D721Med (cell line): ENCODE data around the gene IQGAP2.

Experiments used
- DNase-seq: peaks from one replicate; pipeline ENCODE4 v3.0.0; 2011; ENCODE audit warnings: low spot score; ENCODE audit not compliant: insufficient read length
- FAIRE-seq: peaks from 2 replicates; lab custom pipeline; 2011; peaks lifted over from hg19 to GRCh38; lab: Jason Lieb, UNC
- CTCF ChIP-seq: IDR thresholded peaks from 2 replicates; pipeline ENCODE4 v1.5.1; 2012; ENCODE audit warnings: mild to moderate bottlenecking, control low read depth; ENCODE audit not compliant: insufficient read depth; ENCODE audit errors: missing control alignments

IQGAP2 gene

GRCh38 chr5:76583163-76584047 lies 180.3 kb downstream of the IQGAP2 start:
- FAIRE-seq (no peak), DNase-seq (no peak)
- peak; percentile 54 for TF ChIP-seq CTCF

GRCh38 chr5:76585783-76586217 lies 182.7 kb downstream of the IQGAP2 start:
- no peak for TF ChIP-seq CTCF
- FAIRE-seq (no peak), DNase-seq (no peak)

- FAIRE-seq (no peak), DNase-seq (no peak)
- no peak for TF ChIP-seq CTCF
Observed at GRCh38 chr5:76586531-76586930, 183.4 kb downstream of the IQGAP2 start.

GRCh38 chr5:76590027-76590426 lies 186.9 kb downstream of the IQGAP2 start:
- DNase-seq (no peak), FAIRE-seq (no peak)
- TF ChIP-seq CTCF: no peak

GRCh38 chr5:76591366-76591765 lies 188.3 kb downstream of the IQGAP2 start:
- TF ChIP-seq CTCF: no peak
- DNase-seq (no peak), FAIRE-seq (no peak)

GRCh38 chr5:76592692-76593091 lies 189.6 kb downstream of the IQGAP2 start:
- DNase-seq: no peak
- FAIRE-seq: no peak
- no peak for TF ChIP-seq CTCF

- FAIRE-seq: no peak
- DNase-seq: no peak
- TF ChIP-seq CTCF: no peak
Observed at GRCh38 chr5:76594107-76594506, 191.0 kb downstream of the IQGAP2 start.
